NCI-H526 treated with DMSO at 0.1 percent for 48 hours (cell line): Measurements from ENCODE around the gene RUNX1.

ENCODE experiments used
- DNase-seq: peaks from one replicate; lab custom pipeline; 2025; lab: John Stamatoyannopoulos, UW

The RUNX1 gene

GRCh38 chr21:34846601-34847112 lies 202.4 kb downstream of the RUNX1 start:
- DNase-seq: no peak

DNA sequence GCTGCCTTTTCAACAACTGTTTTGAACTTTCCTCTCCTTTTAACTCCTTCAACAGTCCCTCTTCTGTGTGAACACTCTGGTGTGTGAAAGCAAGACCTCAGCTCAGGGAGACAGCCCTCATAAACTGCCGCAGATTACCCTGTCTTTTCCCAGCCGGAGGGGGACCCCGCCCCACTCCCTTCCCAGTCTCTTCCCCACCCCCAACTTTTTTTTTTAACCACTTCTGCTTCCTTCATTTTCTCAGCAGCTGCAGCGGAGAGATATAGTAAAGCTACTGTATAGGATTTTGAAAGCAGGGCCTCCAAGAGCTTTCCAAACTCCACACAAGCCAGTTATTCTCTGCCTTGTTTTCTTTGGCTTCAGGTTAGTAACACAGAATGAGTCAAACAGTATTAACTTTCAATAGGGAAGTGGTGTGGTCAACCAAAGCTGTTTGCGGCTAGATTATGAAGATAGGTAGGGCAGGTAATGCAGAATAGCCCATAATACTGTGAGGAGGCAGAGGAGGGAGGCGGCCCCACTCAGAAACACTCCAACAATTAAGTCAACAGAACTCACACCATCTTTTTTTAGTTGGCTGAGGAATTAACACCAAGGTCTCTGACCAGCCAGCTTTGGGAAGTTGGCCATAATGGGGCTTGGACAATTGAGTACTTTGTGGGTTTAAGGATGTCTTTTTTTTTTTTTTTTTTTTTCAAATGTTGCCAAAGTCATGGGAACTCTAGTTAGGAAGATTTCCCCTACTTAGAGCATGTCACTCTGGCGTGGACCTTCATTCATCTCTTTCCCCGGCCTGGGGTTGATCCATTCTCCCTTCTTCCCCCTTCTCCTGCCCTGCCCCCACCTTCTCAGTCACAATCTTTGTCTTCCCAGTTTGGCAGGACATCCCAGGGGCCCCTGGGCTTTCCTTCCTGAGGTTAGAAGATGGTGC lies 203.3 kb downstream of the RUNX1 start:
- DNase-seq: no peak

DNA sequence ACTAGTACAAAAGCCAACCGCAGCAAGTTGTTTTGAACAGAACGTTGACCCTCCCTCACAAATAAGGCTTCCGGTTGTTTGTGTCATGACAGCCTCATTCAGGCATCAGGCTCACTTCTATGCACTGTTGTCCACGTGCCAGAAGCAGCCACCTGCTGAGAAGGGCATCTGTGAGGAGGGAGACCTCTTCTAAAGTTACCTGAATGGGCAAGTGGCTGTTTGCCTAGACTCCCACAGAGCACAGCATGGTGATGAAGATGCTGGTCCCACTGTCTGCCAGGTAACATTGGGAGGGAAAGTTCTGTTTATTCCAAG lies 204.2 kb downstream of the RUNX1 start:
- no peak for DNase-seq

DNA sequence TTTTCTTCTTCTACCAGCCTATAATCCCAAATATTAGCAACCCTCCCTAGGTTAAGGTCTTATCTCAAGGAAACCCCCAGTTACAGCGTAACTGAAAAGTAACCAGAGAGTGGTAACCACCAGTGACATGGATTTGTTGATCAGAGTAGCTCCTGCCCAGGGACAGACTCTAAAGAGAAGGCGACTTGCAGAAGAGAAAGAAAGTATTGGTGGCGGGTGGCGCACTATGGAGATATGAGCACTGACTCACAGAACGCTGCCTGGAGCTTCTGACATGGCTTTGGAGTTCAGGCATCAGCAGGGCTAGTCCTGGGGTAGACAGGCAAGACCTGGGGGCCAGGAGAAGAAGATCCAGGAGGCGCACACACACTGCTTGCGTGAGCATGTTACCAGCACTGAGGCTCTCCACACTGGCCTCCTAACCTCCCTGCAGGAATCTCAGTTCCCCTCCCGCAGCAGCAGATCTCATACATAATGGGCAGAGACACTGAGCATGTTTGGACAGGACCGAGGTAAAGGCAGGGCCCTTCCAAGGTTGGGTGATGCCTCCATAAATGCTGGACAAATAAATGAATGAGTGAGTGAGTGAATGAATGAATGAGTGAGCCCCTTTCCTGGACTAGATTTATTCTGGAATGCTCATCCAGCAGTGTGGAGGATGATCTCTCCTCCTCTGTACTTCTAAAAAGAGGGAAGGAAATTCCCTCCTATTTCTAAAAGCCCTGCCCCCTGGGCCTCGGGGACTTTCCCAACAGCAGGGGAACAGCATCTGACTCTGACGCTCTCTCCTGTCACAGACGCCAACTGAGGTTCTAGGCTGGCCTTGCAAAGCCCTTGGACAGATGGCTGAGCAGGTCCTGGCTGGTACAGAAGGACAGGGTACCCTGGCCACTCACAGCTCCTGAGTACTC lies 204.8 kb downstream of the RUNX1 start:
- no peak for DNase-seq

- no peak for DNase-seq
Observed at GRCh38 chr21:34843562-34843961, 205.5 kb downstream of the RUNX1 start.

DNA sequence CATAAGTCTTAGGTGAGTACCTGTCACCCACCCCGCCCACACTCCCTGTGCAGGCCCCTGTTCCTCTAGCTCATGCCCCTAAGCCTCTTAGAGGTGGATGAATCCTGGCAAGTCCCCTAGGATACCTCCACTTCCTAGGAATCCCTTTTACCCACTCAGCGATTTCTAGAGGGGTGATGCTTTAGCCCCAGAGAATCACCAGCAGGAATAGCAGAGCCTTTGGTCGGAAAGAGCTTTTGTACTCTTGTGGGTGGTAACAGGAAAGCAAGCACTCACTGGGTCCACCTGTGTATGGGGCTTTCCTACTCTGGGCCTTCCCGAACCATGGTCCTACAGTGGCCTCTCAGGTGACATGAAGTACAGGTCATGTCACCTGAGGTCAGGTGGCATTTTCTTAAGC lies 207.9 kb downstream of the RUNX1 start:
- no peak for DNase-seq

DNA sequence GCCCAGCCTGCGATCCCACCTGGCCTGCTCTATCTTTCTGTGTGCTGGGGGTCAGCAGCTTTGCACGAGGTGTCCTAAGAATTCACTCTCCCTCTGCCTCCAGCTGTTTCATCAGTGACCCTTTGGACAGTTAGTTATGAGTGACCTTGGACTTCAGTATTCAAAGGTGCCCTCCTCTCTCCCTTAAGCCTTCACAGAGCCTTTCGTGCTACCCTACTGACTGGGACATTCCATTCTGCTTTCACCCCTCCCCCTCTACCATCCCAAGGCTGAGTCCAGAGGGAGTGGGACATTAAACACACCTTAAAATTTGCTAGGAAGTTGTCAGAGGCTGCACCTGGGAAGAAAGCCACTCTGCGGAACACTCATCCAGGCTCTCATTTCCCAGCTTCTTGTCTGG lies 208.4 kb downstream of the RUNX1 start:
- no peak for DNase-seq

DNA sequence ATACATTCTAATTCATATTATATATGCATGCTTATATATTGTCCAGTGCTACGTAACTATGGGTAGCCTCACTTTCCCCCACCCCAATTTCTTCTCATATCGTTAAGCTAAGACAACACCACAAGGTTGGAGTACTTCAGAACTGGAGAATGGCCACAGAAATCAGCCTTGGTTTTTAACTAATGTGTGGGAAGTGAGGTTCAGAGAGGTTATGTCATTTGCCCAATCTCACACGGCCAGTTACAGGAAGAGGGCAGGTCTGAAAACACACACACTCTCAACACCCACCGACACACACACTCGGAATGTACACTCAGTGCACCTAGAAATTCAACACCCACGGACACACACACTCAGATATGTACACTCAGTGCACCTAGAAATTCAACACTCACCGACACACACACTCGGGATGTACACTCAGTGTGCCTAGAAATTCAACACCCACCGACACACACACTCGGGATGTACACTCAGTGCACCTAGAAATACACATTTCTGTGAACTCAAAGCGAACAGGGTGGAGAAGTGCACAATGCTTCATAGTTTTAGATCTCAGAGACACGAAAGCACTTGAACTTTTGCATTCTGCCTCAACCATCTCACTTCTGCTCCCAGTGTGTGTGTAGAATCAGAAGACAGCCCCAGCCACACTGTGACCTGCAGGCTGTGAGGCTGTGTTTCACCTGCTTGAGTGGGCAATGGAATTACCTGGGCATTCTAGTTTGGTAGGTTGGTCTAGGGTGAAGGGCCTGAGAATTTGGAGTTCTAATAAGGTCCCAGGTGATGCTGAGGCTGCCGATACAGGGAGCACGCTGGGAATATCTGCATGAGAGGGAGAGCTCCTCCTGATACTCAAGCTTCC lies 209.9 kb downstream of the RUNX1 start:
- no peak for DNase-seq

DNA sequence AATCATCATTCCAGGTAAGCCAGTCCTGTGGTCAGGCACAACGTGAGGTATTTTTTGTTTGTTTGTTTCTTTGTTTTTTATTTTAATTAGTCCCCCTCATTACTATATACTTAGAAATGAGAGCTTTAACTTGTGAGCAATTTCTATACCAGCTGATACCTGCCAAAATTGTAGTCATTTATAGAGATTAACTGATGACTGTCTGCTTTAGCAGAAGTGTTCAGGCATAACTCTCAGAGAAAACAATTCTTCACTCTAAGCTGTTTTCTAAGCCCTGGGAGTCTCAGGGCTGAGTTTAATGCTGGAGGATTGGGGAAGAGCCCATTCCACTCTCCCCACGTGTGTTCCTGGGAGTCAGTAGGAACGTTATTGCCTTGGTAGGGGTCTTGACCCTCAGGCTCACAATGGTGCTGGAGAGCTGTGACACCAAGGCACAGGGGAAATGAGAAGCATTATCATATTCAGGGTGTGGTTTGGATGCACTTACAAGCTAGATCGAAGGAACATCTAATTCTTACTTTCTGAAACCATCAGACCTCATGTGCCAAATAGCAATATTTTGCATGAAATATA lies 212.1 kb downstream of the RUNX1 start:
- DNase-seq: no peak

- no peak for DNase-seq
Observed at GRCh38 chr21:34836103-34836932, 212.8 kb downstream of the RUNX1 start.

- DNase-seq: no peak
Observed at GRCh38 chr21:34835526-34835925, 213.6 kb downstream of the RUNX1 start.

DNA sequence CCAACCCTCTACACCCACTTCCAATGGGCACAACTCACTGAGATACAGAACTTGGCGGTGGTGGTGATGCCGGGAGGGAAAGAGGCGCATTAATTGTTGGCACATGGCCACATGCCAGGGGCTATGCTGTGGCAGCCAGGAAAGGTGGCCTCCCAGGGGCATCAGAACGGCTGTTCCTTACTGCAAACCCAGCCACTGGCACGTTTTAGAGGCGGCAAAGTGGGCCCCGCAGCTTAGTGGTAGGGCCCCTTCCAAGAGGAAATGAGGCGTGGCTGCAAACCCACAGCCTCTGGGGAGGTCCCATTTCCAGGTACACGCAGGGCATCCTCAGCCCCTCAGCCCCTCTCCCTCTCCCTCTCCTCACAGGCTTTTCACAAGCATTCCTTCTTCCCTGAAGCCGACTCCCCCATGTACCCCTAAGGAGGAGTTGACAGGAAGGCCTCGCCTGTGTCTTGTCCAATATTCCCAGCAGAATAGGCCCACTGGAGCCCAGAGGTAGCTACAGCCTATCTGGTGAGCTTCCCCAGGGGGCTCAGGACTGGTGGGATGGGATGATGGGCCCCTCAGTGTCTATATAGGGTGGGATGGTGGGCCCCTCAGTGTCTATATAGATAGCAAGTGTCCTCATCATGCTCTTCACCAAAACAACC lies 214.1 kb downstream of the RUNX1 start:
- DNase-seq: no peak

DNA sequence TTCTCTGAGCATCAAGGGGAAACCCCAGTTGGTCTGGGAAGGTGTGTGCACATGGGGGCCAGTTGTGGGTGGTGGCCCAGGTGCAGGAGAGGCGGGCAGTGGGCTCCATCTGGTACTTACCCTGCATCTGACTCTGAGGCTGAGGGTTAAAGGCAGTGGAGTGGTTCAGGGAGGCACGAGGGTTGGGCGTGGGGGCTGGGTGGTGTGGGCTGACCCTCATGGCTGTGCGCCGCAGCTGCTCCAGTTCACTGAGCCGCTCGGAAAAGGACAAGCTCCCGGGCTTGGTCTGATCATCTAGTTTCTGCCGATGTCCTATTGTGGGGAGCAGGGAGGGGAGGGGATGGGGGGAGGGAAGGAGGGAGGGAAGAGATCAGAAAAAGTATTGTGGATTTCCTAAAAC lies 214.8 kb downstream of the RUNX1 start:
- DNase-seq: no peak

DNA sequence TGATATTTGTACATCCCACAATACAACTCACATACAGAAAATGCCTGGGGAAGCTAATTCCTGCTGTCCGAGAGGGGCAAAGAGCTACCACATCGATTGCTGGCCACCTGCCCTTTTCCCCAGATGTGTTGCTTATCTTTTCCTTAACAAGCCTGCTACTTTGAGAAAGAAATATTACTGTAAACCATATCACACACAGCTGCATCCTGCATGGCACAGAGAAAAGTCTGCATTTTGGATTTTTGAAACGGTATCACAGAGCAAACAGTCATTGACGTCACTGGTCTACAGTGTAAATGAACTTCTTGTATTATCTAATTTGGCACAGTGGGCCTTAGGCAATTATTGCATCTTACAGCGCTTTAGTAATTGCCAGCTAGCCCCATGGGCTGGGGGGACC lies 215.6 kb downstream of the RUNX1 start:
- DNase-seq: no peak

DNA sequence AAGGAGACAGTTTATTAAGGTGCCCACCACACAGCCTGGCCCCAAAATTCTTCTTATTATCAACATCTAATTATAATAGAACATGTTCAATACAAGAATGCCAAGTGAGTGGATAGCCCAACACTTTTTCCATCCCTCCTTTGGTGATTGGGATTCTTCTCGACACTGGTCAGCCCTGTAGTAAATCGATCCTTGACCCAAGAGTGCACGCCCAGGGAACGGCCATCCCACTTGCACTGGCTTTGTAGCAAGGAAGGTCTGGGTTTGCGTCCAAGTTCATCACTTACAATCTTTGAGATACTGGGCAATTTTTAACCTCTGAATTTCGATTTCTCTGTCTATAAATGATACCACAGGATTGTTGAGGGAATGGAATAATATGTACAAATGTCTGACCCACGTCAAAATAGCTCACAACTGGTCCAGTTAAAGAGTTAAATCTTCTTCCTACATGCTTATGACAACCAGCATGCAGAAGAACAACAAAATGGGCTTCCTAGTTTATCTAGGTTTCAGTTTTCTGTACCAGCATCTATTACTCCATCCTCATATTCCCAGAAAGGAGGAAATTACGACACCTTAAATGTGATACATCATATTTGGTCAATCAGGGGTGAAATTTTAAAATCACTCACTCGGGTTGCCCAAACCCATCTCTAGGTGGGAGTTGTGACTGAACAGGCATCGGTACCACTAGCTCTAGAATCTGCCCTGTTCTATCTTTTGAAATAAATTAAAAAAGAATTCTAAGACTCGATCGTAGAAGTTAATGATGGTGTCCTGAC lies 218.5 kb downstream of the RUNX1 start:
- DNase-seq: no peak

GRCh38 chr21:34827445-34828235 lies 221.5 kb downstream of the RUNX1 start:
- DNase-seq: no peak

GRCh38 chr21:34826836-34827235 lies 222.3 kb downstream of the RUNX1 start:
- no peak for DNase-seq

DNA sequence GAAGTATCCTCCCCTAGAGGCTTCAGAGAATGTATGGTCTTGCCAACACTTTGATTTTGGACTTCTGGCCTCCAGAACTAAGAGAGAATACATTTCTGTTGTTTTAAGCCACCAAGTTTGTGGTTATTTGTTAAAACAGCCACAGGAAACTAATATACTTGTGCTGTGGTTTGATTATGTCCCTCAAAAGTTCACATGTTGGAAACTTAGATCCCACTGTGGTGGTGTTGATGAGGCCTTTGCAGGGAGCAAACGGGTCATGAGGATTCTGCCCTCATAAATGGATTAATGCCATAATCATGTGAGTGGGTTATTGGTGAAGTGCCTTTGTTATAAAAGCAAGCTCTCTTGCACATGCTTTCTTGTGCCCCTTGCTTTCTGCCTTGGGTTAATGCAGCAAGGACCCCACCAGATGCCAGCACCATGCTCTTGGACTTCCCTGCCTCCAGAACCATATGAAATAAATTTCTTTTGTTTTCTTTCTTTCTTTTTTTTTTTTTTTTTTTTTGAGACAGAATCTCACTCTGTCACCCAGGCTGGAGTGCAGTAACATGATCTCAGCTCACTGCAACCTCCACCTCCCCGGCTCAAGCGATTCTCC lies 223.1 kb downstream of the RUNX1 start:
- DNase-seq: no peak
